Epithelial cell of esophagus (primary cell): ENCODE results near the gene C19orf44.

ENCODE experiments used
- DNase-seq: peaks from one replicate; pipeline ENCODE4 v3.0.0; 2010; ENCODE audit warnings: low read depth
- H3K4me3 ChIP-seq: 2 replicates; pipeline ENCODE4 v1.5.1; 2011; ENCODE audit warnings: mild to moderate bottlenecking, low read length, control low read depth
- CTCF ChIP-seq: IDR thresholded peaks from 2 replicates; pipeline ENCODE4 v1.5.1; 2011; ENCODE audit warnings: low read depth, mild to moderate bottlenecking, low read length, control low read depth, inconsistent platforms; ENCODE audit not compliant: insufficient read depth; ENCODE audit errors: missing control alignments

Gene C19orf44

GRCh38 chr19:16456652-16457194, 39.5 kb upstream of the C19orf44 start:
- no peak overlapping the region for H3K4me3 ChIP-seq
- peak; percentile 32 for DNase-seq
- no peak for TF ChIP-seq CTCF

GRCh38 chr19:16457195-16457953, 38.8 kb upstream of the C19orf44 start:
- DNase-seq: peak; percentile 35
- H3K4me3 ChIP-seq: no peak overlapping the region
- TF ChIP-seq CTCF: no peak

GRCh38 chr19:16457954-16458331, 38.3 kb upstream of the C19orf44 start:
- TF ChIP-seq CTCF: no peak
- DNase-seq: no peak
- no peak overlapping the region for H3K4me3 ChIP-seq

GRCh38 chr19:16458391-16459341, 37.5 kb upstream of the C19orf44 start:
- TF ChIP-seq CTCF: no peak
- DNase-seq: no peak
- H3K4me3 ChIP-seq: no peak overlapping the region

GRCh38 chr19:16459680-16460079, 36.5 kb upstream of the C19orf44 start:
- H3K4me3 ChIP-seq: no peak overlapping the region
- TF ChIP-seq CTCF: no peak
- DNase-seq: no peak

GRCh38 chr19:16460454-16460853, 35.7 kb upstream of the C19orf44 start:
- DNase-seq: no peak
- TF ChIP-seq CTCF: no peak
- H3K4me3 ChIP-seq: no peak overlapping the region
